ENCODE measurements around the gene KCTD13. TPM values are rescaled to one million over a fixed set of nuclear protein-coding genes. Genes with fewer than 3 reads are reported as not detected.

KCTD13 gene
- total RNA-seq, 1 donor, result 8.2 TPM

GRCh38 chr16:29972500-29972899 lies 46.5 kb upstream of the KCTD13 start:
- TF ChIP-seq, protein P1, sequence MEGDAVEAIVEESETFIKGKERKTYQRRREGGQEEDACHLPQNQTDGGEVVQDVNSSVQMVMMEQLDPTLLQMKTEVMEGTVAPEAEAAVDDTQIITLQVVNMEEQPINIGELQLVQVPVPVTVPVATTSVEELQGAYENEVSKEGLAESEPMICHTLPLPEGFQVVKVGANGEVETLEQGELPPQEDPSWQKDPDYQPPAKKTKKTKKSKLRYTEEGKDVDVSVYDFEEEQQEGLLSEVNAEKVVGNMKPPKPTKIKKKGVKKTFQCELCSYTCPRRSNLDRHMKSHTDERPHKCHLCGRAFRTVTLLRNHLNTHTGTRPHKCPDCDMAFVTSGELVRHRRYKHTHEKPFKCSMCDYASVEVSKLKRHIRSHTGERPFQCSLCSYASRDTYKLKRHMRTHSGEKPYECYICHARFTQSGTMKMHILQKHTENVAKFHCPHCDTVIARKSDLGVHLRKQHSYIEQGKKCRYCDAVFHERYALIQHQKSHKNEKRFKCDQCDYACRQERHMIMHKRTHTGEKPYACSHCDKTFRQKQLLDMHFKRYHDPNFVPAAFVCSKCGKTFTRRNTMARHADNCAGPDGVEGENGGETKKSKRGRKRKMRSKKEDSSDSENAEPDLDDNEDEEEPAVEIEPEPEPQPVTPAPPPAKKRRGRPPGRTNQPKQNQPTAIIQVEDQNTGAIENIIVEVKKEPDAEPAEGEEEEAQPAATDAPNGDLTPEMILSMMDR (IDR thresholded peaks at IDR 0.05; ENCODE audit: insufficient read depth, low read depth, low read length), result no peak
- no peak for DNase-seq (ENCODE audit: low read depth)
- H3K4me3 ChIP-seq (ENCODE audit: low read depth, low read length), result no peak overlapping the region

- no peak for DNase-seq (ENCODE audit: low read depth)
- H3K4me3 ChIP-seq (ENCODE audit: low read depth, low read length), result no peak overlapping the region
- TF ChIP-seq, protein P1 (IDR thresholded peaks at IDR 0.05; ENCODE audit: insufficient read depth, low read depth, low read length), result no peak
These were observed 45.3 kb upstream of the KCTD13 start for GRCh38 chr16:29971304-29971703.

DNA sequence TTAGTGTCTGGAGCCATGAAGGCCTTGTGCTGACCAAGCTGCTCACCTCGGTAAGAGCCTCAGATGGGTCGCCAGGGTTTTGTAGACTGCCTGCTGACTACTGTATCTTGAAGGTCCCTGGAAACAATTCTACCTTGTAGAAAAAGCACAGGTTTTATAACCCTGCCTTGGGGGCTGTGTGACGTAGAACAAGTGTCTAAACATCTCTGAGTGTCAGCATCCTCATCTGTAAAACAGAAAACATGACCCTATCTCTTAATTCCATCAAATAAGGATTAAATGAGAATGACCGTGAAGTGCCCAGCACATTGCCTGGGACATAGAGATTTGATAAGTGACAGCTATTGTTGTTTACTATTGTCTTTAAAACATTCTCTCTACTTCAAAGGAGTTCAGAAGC lies 42.2 kb upstream of the KCTD13 start:
- DNase-seq (ENCODE audit: low read depth), result no peak
- TF ChIP-seq, protein P1 (IDR thresholded peaks at IDR 0.05; ENCODE audit: insufficient read depth, low read depth, low read length), result no peak
- H3K4me3 ChIP-seq (ENCODE audit: low read depth, low read length), result no peak overlapping the region

DNA sequence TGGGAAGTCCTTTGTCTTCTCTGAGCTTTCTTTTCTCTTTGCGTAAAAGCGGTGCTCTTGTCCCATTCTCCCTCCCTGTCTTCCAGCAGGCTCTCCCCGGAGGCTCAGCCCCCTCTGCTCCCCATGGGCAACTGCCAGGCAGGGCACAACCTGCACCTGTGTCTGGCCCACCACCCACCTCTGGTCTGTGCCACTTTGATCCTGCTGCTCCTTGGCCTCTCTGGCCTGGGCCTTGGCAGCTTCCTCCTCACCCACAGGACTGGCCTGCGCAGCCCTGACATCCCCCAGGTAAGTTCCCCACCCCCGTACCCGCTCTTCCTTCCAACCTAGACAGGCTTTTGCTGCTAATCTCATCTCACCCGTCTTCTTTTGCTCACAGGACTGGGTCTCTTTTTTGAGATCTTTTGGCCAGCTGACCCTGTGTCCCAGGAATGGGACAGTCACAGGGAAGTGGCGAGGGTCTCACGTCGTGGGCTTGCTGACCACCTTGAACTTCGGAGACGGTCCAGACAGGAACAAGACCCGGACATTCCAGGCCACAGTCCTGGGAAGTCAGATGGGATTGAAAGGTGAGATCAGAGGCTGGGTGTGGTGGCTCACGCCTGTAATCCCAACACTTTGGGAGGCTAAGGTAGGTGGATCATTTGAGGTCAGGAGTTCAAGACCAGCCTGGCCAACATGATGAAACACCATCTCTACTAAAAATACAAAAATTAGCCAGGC lies 37.2 kb upstream of the KCTD13 start:
- DNase-seq (ENCODE audit: low read depth), result no peak
- TF ChIP-seq, protein P1 (IDR thresholded peaks at IDR 0.05; ENCODE audit: insufficient read depth, low read depth, low read length), result no peak
- H3K4me3 ChIP-seq (ENCODE audit: low read depth, low read length), result peak overlapping the region; percentile 84

DNA sequence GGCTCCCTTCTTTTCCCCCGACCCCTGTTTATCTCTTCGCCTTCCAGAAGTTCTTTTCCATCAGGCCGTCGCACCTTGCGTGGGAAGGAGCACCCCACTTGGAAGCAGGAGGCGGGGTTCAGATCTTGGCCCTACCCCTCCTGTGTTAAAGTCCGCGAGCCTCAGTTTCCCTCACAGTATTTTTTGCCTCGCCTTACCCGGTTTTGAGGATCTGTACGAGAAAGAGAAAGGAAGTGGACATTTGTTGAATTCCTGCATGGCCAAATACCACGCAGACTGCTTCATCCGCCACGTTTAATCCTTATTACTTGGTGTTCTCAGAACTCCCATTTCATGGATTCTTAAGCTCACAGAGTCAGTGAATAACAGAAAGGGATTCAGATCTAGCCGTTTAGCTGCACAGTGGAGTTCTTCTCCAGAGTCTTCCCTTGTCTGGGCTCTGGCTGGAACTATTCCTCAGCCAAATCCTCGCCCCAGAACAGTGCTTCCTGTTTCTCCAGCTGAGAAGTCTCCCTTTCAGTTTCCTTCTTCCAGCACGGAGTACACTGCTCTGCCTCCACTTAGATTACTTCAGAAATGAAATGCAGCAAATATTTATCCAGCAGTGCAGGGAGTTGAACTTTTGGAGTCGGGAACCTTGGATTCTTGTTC lies 36.4 kb upstream of the KCTD13 start:
- DNase-seq (ENCODE audit: low read depth), result peak; percentile 69
- TF ChIP-seq, protein P1 (IDR thresholded peaks at IDR 0.05; ENCODE audit: insufficient read depth, low read depth, low read length), result no peak

GRCh38 chr16:29961479-29962343 lies 35.7 kb upstream of the KCTD13 start, which contains the start of gene TMEM219:
TSS of gene TMEM219 (plus strand) at chr16:29962079. CDS start at chr16:29963144, 1,065 bp downstream.
- H3K4me3 ChIP-seq (ENCODE audit: low read depth, low read length), result peak within 1 kb of the TSS; percentile 84
- peak; percentile 89 for DNase-seq (ENCODE audit: low read depth)
- TF ChIP-seq, protein P1 (IDR thresholded peaks at IDR 0.05; ENCODE audit: insufficient read depth, low read depth, low read length), result peak; percentile 48

More for the DNA sequence above, 36.4 kb upstream of the KCTD13 start:
- peak overlapping the region; percentile 84 for H3K4me3 ChIP-seq (ENCODE audit: low read depth, low read length)
